ENCODE data around the gene C4orf50. TPM values are rescaled to one million over a fixed set of nuclear protein-coding genes. Genes with fewer than 3 reads are reported as not detected.

C4orf50 gene
- total RNA-seq, 1 experiment from 2014 or later, result not detected

GRCh38 chr4:5932035-5932568 is 86.1 kb downstream of the C4orf50 start:
- H3K4me1 ChIP-seq (replicated peaks; ENCODE audit: insufficient read depth), result no peaks in the 10 kb centered on the region
- H3F3A ChIP-seq (ENCODE audit: insufficient read depth, low read depth), result no peaks in the 10 kb centered on the region
- no peak overlapping the region for H3K4me2 ChIP-seq
- DNase-seq, result no peak
- H3K9me2 ChIP-seq (ENCODE audit: insufficient read depth), result no peaks in the 10 kb centered on the region
- ChIA-PET POLR2A (ENCODE audit: unreplicated experiment) (no interaction called here), CTCF (no interaction called here)
- TF ChIP-seq EZH2 (IDR thresholded peaks at IDR 0.05; ENCODE audit: low read depth) (no peak), CTCF (conservative IDR thresholded peaks at IDR 0.05) (no peak)
- H3K9me3 ChIP-seq (ENCODE audit: insufficient read depth, low read depth), result no peaks in the 10 kb centered on the region
- peaks cover 74% of the 10 kb centered on the region for H3K27me3 ChIP-seq (ENCODE audit: insufficient read depth, low read depth)
- H3K79me2 ChIP-seq (ENCODE audit: low read depth), result no peaks in the 10 kb centered on the region
- H2AFZ ChIP-seq, result no peak overlapping the region
- H3K4me3 ChIP-seq, result no peak overlapping the region
- no peak overlapping the region for H3K27ac ChIP-seq
- no peaks in the 10 kb centered on the region for H3K36me3 ChIP-seq (ENCODE audit: low read depth)
- intact Hi-C loops (cut with micrococcal nuclease; ENCODE audit: unreplicated experiment), result no loop called here
- H4K20me1 ChIP-seq (ENCODE audit: insufficient read depth), result no peaks in the 10 kb centered on the region
- BruUV-seq (replicated peaks), result no TSS peak

DNA sequence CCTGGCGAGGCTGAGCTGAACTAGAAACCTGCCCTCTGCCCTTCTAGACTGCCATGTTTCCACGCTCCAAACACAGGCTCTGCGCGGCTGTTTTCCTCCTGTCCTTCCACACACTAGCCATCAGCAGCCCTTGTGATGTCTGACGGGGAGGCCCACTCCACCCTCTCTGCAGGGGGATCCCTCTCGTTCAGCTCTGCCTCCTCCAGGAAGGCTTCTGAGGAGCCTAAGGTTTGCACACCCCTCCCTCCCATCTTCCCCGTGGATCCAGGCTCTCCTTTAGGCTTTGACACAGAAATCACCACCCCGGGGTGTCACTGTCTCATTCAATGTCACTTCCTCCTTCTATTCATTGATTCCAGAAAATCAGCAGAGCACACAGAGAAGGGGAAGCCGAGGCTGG is 86.7 kb downstream of the C4orf50 start:
- H3K4me1 ChIP-seq (replicated peaks; ENCODE audit: insufficient read depth), result no peaks in the 10 kb centered on the region
- no peaks in the 10 kb centered on the region for H3K36me3 ChIP-seq (ENCODE audit: low read depth)
- ChIA-PET CTCF (no interaction called here), POLR2A (ENCODE audit: unreplicated experiment) (no interaction called here)
- H3K4me3 ChIP-seq, result no peak overlapping the region
- BruUV-seq (replicated peaks), result no TSS peak
- no peaks in the 10 kb centered on the region for H3K9me2 ChIP-seq (ENCODE audit: insufficient read depth)
- no peak overlapping the region for H2AFZ ChIP-seq
- H3K27ac ChIP-seq, result no peak overlapping the region
- intact Hi-C loops (cut with micrococcal nuclease; ENCODE audit: unreplicated experiment), result no loop called here
- no peaks in the 10 kb centered on the region for H3K9me3 ChIP-seq (ENCODE audit: insufficient read depth, low read depth)
- TF ChIP-seq CTCF (conservative IDR thresholded peaks at IDR 0.05) (no peak), EZH2 (IDR thresholded peaks at IDR 0.05; ENCODE audit: low read depth) (no peak)
- no peaks in the 10 kb centered on the region for H3F3A ChIP-seq (ENCODE audit: insufficient read depth, low read depth)
- no peaks in the 10 kb centered on the region for H4K20me1 ChIP-seq (ENCODE audit: insufficient read depth)
- DNase-seq, result no peak
- H3K79me2 ChIP-seq (ENCODE audit: low read depth), result no peaks in the 10 kb centered on the region
- H3K4me2 ChIP-seq, result no peak overlapping the region
- peaks cover 75% of the 10 kb centered on the region for H3K27me3 ChIP-seq (ENCODE audit: insufficient read depth, low read depth)

DNA sequence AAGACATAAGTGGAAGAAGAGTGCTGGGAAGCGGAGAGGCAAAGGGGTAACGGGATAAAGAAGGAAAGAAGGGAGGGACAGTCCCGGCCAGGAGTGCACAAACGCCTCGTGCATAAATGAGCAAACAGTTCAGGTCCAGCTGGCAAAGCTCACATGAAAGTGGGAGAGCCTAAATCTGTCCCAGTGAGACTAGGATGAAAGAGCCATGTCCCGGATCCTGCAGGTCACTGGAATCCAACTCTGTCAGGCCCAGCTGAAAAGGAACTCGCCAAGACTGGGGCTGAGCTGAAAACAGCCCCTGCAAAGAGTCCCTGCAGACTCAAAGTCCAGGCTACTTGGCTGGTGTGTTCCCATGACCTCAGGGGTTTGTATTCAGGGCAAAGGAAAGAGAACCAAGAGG is 87.4 kb downstream of the C4orf50 start:
- H3F3A ChIP-seq (ENCODE audit: insufficient read depth, low read depth), result no peaks in the 10 kb centered on the region

More for the DNA sequence above, 87.4 kb downstream of the C4orf50 start:
- Histone ChIP-seq H3K9me3 (ENCODE audit: insufficient read depth, low read depth) (no peaks in the 10 kb centered on the region), H3K4me1 (replicated peaks; ENCODE audit: insufficient read depth) (no peaks in the 10 kb centered on the region), H3K36me3 (ENCODE audit: low read depth) (no peaks in the 10 kb centered on the region), H2AFZ (no peak overlapping the region), H3K79me2 (ENCODE audit: low read depth) (no peaks in the 10 kb centered on the region), H3K4me2 (no peak overlapping the region), H3K4me3 (no peak overlapping the region), H3K27me3 (ENCODE audit: insufficient read depth, low read depth) (peaks cover 81% of the 10 kb centered on the region), H3K27ac (no peak overlapping the region), H4K20me1 (ENCODE audit: insufficient read depth) (no peaks in the 10 kb centered on the region), H3K9me2 (ENCODE audit: insufficient read depth) (no peaks in the 10 kb centered on the region)
- no TSS peak for BruUV-seq (replicated peaks)
- ChIA-PET POLR2A (ENCODE audit: unreplicated experiment) (no interaction called here), CTCF (no interaction called here)
- DNase-seq, result no peak
- no peak for TF ChIP-seq CTCF (conservative IDR thresholded peaks at IDR 0.05)
- TF ChIP-seq EZH2 (IDR thresholded peaks at IDR 0.05; ENCODE audit: low read depth), result no peak
- intact Hi-C loops (cut with micrococcal nuclease; ENCODE audit: unreplicated experiment), result no loop called here

All from PC-9 (cell line).